Measurements from ENCODE around the gene PAPOLA.

Gene PAPOLA

GRCh38 chr14:96507723-96508122 is 5.5 kb downstream of the PAPOLA start:
- Histone ChIP-seq H3K4me1 (ENCODE audit: insufficient read depth, poor library complexity, severe bottlenecking) (peaks cover 40% of the 10 kb centered on the region), H3K27ac (ENCODE audit: poor library complexity, severe bottlenecking) (no peak overlapping the region), H3K36me3 (ENCODE audit: low read depth) (peaks cover 32% of the 10 kb centered on the region), H3K4me3 (ENCODE audit: severe bottlenecking) (no peak overlapping the region), H3K27me3 (ENCODE audit: insufficient read depth, poor library complexity, severe bottlenecking) (no peaks in the 10 kb centered on the region), H3K9me3 (ENCODE audit: severe bottlenecking) (no peaks in the 10 kb centered on the region)
- TF ChIP-seq, protein P1, sequence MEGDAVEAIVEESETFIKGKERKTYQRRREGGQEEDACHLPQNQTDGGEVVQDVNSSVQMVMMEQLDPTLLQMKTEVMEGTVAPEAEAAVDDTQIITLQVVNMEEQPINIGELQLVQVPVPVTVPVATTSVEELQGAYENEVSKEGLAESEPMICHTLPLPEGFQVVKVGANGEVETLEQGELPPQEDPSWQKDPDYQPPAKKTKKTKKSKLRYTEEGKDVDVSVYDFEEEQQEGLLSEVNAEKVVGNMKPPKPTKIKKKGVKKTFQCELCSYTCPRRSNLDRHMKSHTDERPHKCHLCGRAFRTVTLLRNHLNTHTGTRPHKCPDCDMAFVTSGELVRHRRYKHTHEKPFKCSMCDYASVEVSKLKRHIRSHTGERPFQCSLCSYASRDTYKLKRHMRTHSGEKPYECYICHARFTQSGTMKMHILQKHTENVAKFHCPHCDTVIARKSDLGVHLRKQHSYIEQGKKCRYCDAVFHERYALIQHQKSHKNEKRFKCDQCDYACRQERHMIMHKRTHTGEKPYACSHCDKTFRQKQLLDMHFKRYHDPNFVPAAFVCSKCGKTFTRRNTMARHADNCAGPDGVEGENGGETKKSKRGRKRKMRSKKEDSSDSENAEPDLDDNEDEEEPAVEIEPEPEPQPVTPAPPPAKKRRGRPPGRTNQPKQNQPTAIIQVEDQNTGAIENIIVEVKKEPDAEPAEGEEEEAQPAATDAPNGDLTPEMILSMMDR (IDR thresholded peaks at IDR 0.05; ENCODE audit: poor library complexity, severe bottlenecking): no peak
- DNase-seq (ENCODE audit: low spot score) (no peak), ATAC-seq (ENCODE audit: low read depth) (no peak)

- Histone ChIP-seq H3K9me3 (ENCODE audit: severe bottlenecking) (no peaks in the 10 kb centered on the region), H3K4me3 (ENCODE audit: severe bottlenecking) (no peak overlapping the region), H3K36me3 (ENCODE audit: low read depth) (peaks cover 22% of the 10 kb centered on the region), H3K27ac (ENCODE audit: poor library complexity, severe bottlenecking) (no peak overlapping the region), H3K27me3 (ENCODE audit: insufficient read depth, poor library complexity, severe bottlenecking) (no peaks in the 10 kb centered on the region), H3K4me1 (ENCODE audit: insufficient read depth, poor library complexity, severe bottlenecking) (peaks cover 37% of the 10 kb centered on the region)
- peak; percentile 54; the same call in 2 of the 3 replicates for ATAC-seq (ENCODE audit: low read depth)
- DNase-seq (ENCODE audit: low spot score): no peak
- TF ChIP-seq, protein P1 (IDR thresholded peaks at IDR 0.05; ENCODE audit: poor library complexity, severe bottlenecking): no peak
These were observed 6.7 kb downstream of the PAPOLA start for GRCh38 chr14:96508900-96509299.

DNA sequence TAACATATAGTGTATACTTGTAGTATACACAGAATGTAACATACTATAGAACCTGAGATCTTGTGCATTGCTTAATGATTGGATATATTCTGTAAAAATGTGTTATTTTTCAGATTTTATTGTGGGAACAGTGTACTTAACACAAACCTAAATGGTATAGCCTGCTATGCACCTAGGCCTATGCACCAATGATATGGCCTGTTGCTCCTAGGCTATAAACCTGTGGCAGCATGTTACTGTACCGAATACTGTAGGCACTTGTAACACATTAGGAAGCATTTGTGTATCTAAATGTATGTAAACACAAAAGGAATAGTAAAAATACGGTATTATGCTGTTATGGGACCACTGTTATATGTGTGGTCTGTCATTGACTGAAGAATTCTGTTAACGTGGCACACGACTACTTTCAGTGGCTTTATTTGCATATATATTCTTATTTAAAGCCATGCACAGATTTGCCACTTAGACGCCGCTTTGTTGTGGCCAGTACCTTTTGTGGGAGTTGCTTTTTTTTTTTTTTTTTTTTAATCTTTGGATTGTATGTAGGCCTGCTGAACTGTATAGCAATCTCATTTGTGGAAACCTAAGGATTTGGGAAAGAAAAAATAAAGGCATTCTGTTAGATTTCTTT is 7.4 kb downstream of the PAPOLA start:
- DNase-seq (ENCODE audit: low spot score) (no peak), ATAC-seq (ENCODE audit: low read depth) (no peak)
- H3K27ac ChIP-seq (ENCODE audit: poor library complexity, severe bottlenecking): no peak overlapping the region
- no peaks in the 10 kb centered on the region for H3K27me3 ChIP-seq (ENCODE audit: insufficient read depth, poor library complexity, severe bottlenecking)
- peaks cover 30% of the 10 kb centered on the region for H3K4me1 ChIP-seq (ENCODE audit: insufficient read depth, poor library complexity, severe bottlenecking)
- TF ChIP-seq, protein P1 (IDR thresholded peaks at IDR 0.05; ENCODE audit: poor library complexity, severe bottlenecking): no peak
- H3K36me3 ChIP-seq (ENCODE audit: low read depth): peaks cover 15% of the 10 kb centered on the region
- H3K4me3 ChIP-seq (ENCODE audit: severe bottlenecking): no peak overlapping the region
- no peaks in the 10 kb centered on the region for H3K9me3 ChIP-seq (ENCODE audit: severe bottlenecking)

DNA sequence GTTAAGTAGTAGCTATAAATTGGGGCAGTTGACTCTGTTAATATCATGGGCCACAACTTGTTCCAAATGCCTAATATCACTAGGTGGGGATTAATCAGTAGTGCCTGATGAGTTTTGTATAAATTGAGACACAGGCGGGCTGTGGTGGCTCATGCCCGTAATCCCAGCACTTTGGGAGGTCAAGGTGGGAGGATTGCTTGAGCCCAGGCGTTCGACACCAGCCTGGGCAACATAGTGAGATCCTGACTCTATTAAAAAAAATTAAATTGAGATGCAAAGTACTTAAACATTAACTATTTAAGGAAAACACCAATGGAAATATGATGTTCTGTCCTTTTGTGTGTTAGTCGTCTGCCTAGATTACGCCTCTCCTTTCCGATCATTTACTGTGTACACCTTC is 9.0 kb downstream of the PAPOLA start:
- no peak overlapping the region for H3K4me3 ChIP-seq (ENCODE audit: severe bottlenecking)
- H3K9me3 ChIP-seq (ENCODE audit: severe bottlenecking): no peaks in the 10 kb centered on the region
- TF ChIP-seq, protein P1 (IDR thresholded peaks at IDR 0.05; ENCODE audit: poor library complexity, severe bottlenecking): no peak
- ATAC-seq (ENCODE audit: low read depth) (no peak), DNase-seq (ENCODE audit: low spot score) (no peak)
- no peaks in the 10 kb centered on the region for H3K27me3 ChIP-seq (ENCODE audit: insufficient read depth, poor library complexity, severe bottlenecking)
- H3K27ac ChIP-seq (ENCODE audit: poor library complexity, severe bottlenecking): no peak overlapping the region
- no peaks in the 10 kb centered on the region for H3K36me3 ChIP-seq (ENCODE audit: low read depth)
- peaks cover 21% of the 10 kb centered on the region for H3K4me1 ChIP-seq (ENCODE audit: insufficient read depth, poor library complexity, severe bottlenecking)

- H3K27me3 ChIP-seq (ENCODE audit: insufficient read depth, poor library complexity, severe bottlenecking): no peaks in the 10 kb centered on the region
- H3K4me3 ChIP-seq (ENCODE audit: severe bottlenecking): no peak overlapping the region
- H3K27ac ChIP-seq (ENCODE audit: poor library complexity, severe bottlenecking): no peak overlapping the region
- no peak for DNase-seq (ENCODE audit: low spot score)
- no peaks in the 10 kb centered on the region for H3K9me3 ChIP-seq (ENCODE audit: severe bottlenecking)
- no peaks in the 10 kb centered on the region for H3K36me3 ChIP-seq (ENCODE audit: low read depth)
- ATAC-seq (ENCODE audit: low read depth): no peak
- peaks cover 21% of the 10 kb centered on the region for H3K4me1 ChIP-seq (ENCODE audit: insufficient read depth, poor library complexity, severe bottlenecking)
- TF ChIP-seq, protein P1 (IDR thresholded peaks at IDR 0.05; ENCODE audit: poor library complexity, severe bottlenecking): no peak
These were observed 9.5 kb downstream of the PAPOLA start for GRCh38 chr14:96511667-96512066.

Data from RWPE2 (cell line).